K562 (cell line): ENCODE measurements around the gene RABGAP1L. TPM values are rescaled to one million over a fixed set of nuclear protein-coding genes. Genes with fewer than 3 reads are reported as not detected.

Experiments used
- ATAC-seq: fragments of 200-7000 bp; cut with Tn5 transposase; 3 replicates; pipeline ENCODE4 v1.9.1; 2020; ENCODE audit warnings: moderate library complexity
- BruUV-seq: library from RNA; stranded (reverse); fragments of 400-500 nt; replicated peaks from 2 replicates; lab custom pipeline; 2021; lab: Mats Ljungman, UMichigan
- CTCF ChIA-PET: fragments of 300-600 bp; formaldehyde crosslinking; extraction: SDS; loops from one replicate; lab custom pipeline; 2021; ENCODE audit warnings: low intra/inter-chr PET ratio; lab: Yijun Ruan, JAX
- POLR2A ChIA-PET: fragments of 300-600, 350-650 bp; sonication (Branson Sonifier 250); formaldehyde crosslinking; extraction: SDS; loops from one replicate; lab custom pipeline; 2021; ENCODE audit warnings: antibody characterized with exemption, inconsistent platforms; lab: Yijun Ruan, JAX
- DNase-seq, 4 experiments: peaks; one replicate each; pipeline versions ENCODE4 v3.0.0 to v3.0.0-alpha.2; 2011 to 2018; ENCODE audit warnings: low spot score in 3 of 4, mixed read lengths in 3 of 4; ENCODE audit errors: extremely low read depth in 1 of 4
- FAIRE-seq: peaks from 2 replicates; lab custom pipeline; 2011; peaks lifted over from hg19 to GRCh38; lab: Jason Lieb, UNC
- H2AFZ ChIP-seq: 2 replicates; pipeline ENCODE4 v1.6.0; 2011; ENCODE audit warnings: low read depth, low read length, control low read depth, inconsistent platforms
- H3K27ac ChIP-seq: fragments of 200-600 bp; 3 replicates; pipeline ENCODE4 v1.8.0; 2011; ENCODE audit warnings: low read depth, mild to moderate bottlenecking, control low read depth, inconsistent platforms, low read length, moderate library complexity, mixed read lengths; ENCODE audit errors: extremely low read depth
- H3K27me3 ChIP-seq, 2 experiments: fragments of 300-600 bp in 1 of 2; 2 replicates in 1 of 2; 3 replicates in 1 of 2; pipeline versions ENCODE4 v1.6.0 to v1.8.0; 2011; ENCODE audit warnings: inconsistent platforms in 2 of 2, low read length in 2 of 2, mild to moderate bottlenecking in 1 of 2, mixed read lengths in 1 of 2, moderate library complexity in 1 of 2; ENCODE audit not compliant: control insufficient read depth in 2 of 2, insufficient read depth in 2 of 2
- H3K36me3 ChIP-seq: fragments of 300-600 bp; 3 replicates; pipeline ENCODE4 v1.8.0; 2011; ENCODE audit warnings: mild to moderate bottlenecking, low read length, inconsistent platforms; ENCODE audit not compliant: control insufficient read depth, insufficient read depth
- H3K4me1 ChIP-seq, 2 experiments: fragments of 200-600 bp in 1 of 2; replicated peaks in 1 of 2; 2 replicates in 1 of 2; 3 replicates in 1 of 2; pipeline versions ENCODE4 v1.5.1 to v1.8.0; 2011; ENCODE audit warnings: inconsistent platforms in 2 of 2, low read length in 2 of 2, mild to moderate bottlenecking in 1 of 2, mixed read lengths in 1 of 2, moderate library complexity in 1 of 2; ENCODE audit not compliant: control insufficient read depth in 2 of 2, insufficient read depth in 2 of 2
- H3K4me2 ChIP-seq: 2 replicates; pipeline ENCODE4 v1.6.1; 2011; ENCODE audit warnings: low read length, control low read depth, inconsistent platforms, mixed read lengths; ENCODE audit not compliant: insufficient read depth
- H3K4me3 ChIP-seq: fragments of 200-600 bp; sonication (generic), shearing (Covaris generic); 2 replicates; pipeline ENCODE4 v1.5.1; 2016; ENCODE audit warnings: control low read depth, inconsistent platforms
- H3K79me2 ChIP-seq: fragments of 200-600 bp; 3 replicates; pipeline ENCODE4 v1.8.0; 2011; ENCODE audit warnings: low read length, inconsistent platforms; ENCODE audit not compliant: control insufficient read depth, insufficient read depth
- H3K9ac ChIP-seq, 2 experiments: 2 replicates each; pipeline versions ENCODE4 v1.6.0 to v1.6.1; 2011; ENCODE audit warnings: low read depth in 2 of 2, low read length in 2 of 2, control low read depth in 1 of 2, inconsistent platforms in 1 of 2, mild to moderate bottlenecking in 1 of 2, mixed read lengths in 1 of 2; ENCODE audit not compliant: insufficient read depth in 1 of 2
- H3K9me1 ChIP-seq: one replicate; pipeline ENCODE4 v1.6.0; 2011; ENCODE audit warnings: inconsistent platforms, mild to moderate bottlenecking, low read length, moderate library complexity; ENCODE audit not compliant: control insufficient read depth, insufficient read depth
- H3K9me3 ChIP-seq: replicated peaks from 2 replicates; pipeline ENCODE4 v1.5.1; 2011; ENCODE audit warnings: low read depth, low read length, inconsistent platforms; ENCODE audit not compliant: control insufficient read depth, insufficient read depth
- H4K20me1 ChIP-seq: replicated peaks from 2 replicates; pipeline ENCODE4 v1.6.1; 2011; ENCODE audit warnings: low read length, inconsistent platforms, mixed read lengths; ENCODE audit not compliant: control insufficient read depth, insufficient read depth
- GABPB1 ChIP-seq: sonication (generic); formaldehyde crosslinking; IDR thresholded peaks from 2 replicates; pipeline ENCODE4 v1.8.0; 2022; ENCODE audit warnings: mild to moderate bottlenecking, missing genetic modification reagents
- KHSRP ChIP-seq: fragments of 450-650 bp; IDR thresholded peaks from 2 replicates; pipeline ENCODE4 v1.6.1; 2017
- MEIS2 ChIP-seq: fragments of 450-650 bp; IDR thresholded peaks from 2 replicates; pipeline ENCODE4 v1.6.1; 2014; ENCODE audit warnings: mild to moderate bottlenecking; ENCODE audit not compliant: partially characterized antibody
- SMAD2 ChIP-seq: fragments of 150-350 bp; IDR thresholded peaks from 2 replicates; pipeline ENCODE4 v1.6.1; 2014; ENCODE audit warnings: low read depth, mild to moderate bottlenecking, low read length
- SRSF7 ChIP-seq: fragments of 200-400 bp; formaldehyde crosslinking; optimal IDR thresholded peaks from 2 replicates; pipeline ENCODE3; 2017; ENCODE audit warnings: mild to moderate bottlenecking, low read depth, low read length
- ZBTB34 ChIP-seq: fragments of 250-450 bp; sonication (Bioruptor Pico); IDR thresholded peaks from 2 replicates; pipeline ENCODE4 v1.8.0; 2021; ENCODE audit warnings: mild to moderate bottlenecking, moderate library complexity
- ZNF586 ChIP-seq: fragments of 450-650 bp; formaldehyde crosslinking; conservative IDR thresholded peaks from 2 replicates; pipeline ENCODE4 v1.4.0; 2020; ENCODE audit warnings: mild to moderate bottlenecking, moderate library complexity
- WGBS: fragments of 100-300 bp; shearing (Covaris generic); methylation state at CpG from one replicate; pipeline ENCODE4 v1.1.6; 2016; ENCODE audit warnings: low coverage, mixed read lengths; ENCODE audit not compliant: insufficient coverage; ENCODE audit errors: missing lambda C conversion rate; 5-methylcytosine and 5-hydroxymethylcytosine counted together
- in situ Hi-C: fragments of 300-500 bp; cut with MboI; formaldehyde crosslinking; loops from 4 replicates; pipeline ENCODE4 v1.15.0; 2018; ENCODE audit warnings: inconsistent platforms, mixed read lengths
- intact Hi-C: fragments of 100-400 bp; cut with micrococcal nuclease; formaldehyde crosslinking; loops from 2 replicates; pipeline ENCODE4 v1.14.2; 2022
- polyA plus RNA-seq, 8 experiments: library from polyadenylated mRNA; depleted of rRNA in 4 of 8; stranded (reverse) in 5 of 8; unstranded in 3 of 8; fragments of >200 nt; fragmentation: Nextera tagmentation in 2 of 8; fragmentation: Illumina TruSeq in 1 of 8; extraction: Ambion mirVana in 2 of 8; extraction: Trizol in 1 of 8; gene quantifications; 2 replicates each; pipeline versions ENCODE4 v1.2.1 to v1.2.3, GENCODE V29; 2011 to 2014; ENCODE audit warnings: inconsistent platforms in 1 of 8, missing spikeins in 1 of 8
- total RNA-seq, 7 experiments: library from RNA; depleted of rRNA in 6 of 7; stranded (reverse); fragments of >200 nt in 6 of 7; fragmentation: Illumina TruSeq in 2 of 7; extraction: Trizol in 2 of 7; gene quantifications; 2 replicates each; pipeline versions ENCODE4 v1.2.1 to v1.2.3, GENCODE V29; 2011 to 2021; ENCODE audit warnings: low replicate concordance in 1 of 7

RABGAP1L gene
- total and polyA plus RNA-seq, 9 of the 15 experiments (the other 6 are each of a cell fraction or from before 2014, with no cell fraction given), result 16.5 to 44.9 (median 26.7) TPM

- H4K20me1 ChIP-seq, result no peaks in the 10 kb centered on the region
- FAIRE-seq (no peak), ATAC-seq (no peak), DNase-seq (no peak)
- intact Hi-C loops (no loop called here), in situ Hi-C loops (no loop called here)
- H3K4me2 ChIP-seq, result no peak overlapping the region
- TF ChIP-seq ZNF586 (CRISPR knock-in tag), result no peak
- no peak for TF ChIP-seq SMAD2
- TF ChIP-seq ZBTB34 (CRISPR knock-in tag), result no peak
- TF ChIP-seq MEIS2, result no peak
- no peak for TF ChIP-seq KHSRP
- TF ChIP-seq GABPB1 (CRISPR knock-in tag), result no peak
- no peak for TF ChIP-seq SRSF7
- H3K9me3 ChIP-seq, result no peaks in the 10 kb centered on the region
- no TSS peak for BruUV-seq
- 94% methylated on average over 1 of the region's 1 CpG for WGBS
- no peaks in the 10 kb centered on the region for H3K9me1 ChIP-seq
- ChIA-PET CTCF (no interaction called here), POLR2A (interaction anchor here (0.7 to 1.7 kb wide), 3 partner anchors 16 to 24 kb away, joined by 3 to 5 read pairs (median 4); no protein-coding TSS in a partner anchor)
- H3K4me3 ChIP-seq, result no peak overlapping the region
- peaks cover 4% of the 10 kb centered on the region; the same call in 1 of the 3 replicates for H3K79me2 ChIP-seq
- H3K27ac ChIP-seq, result no peak overlapping the region
- no peak overlapping the region for H2AFZ ChIP-seq
- H3K27me3 ChIP-seq, result no peaks in the 10 kb centered on the region
- peaks cover 13% of the 10 kb centered on the region for H3K36me3 ChIP-seq
- peaks cover 3 to 48% of the 10 kb centered on the region in 2 experiments; a peak in 4 of 5 replicates for H3K4me1 ChIP-seq
- no peak overlapping the region for H3K9ac ChIP-seq
These were observed 810.7 kb downstream of the RABGAP1L start for GRCh38 chr1:174969977-174970376.
